ENCODE measurements around the gene CMTM7.
A peak's percentile ranks its signal among the peaks of the same experiment; 100 is the strongest.
"Not testable (repeated sequence)": the region's sequence is repeated elsewhere in the genome, so short reads cannot be mapped to it uniquely, and the experiment has no call there.

Gene CMTM7

GRCh38 chr3:32383136-32383711 is 8.4 kb upstream of the CMTM7 start:
- no peak for DNase-seq

- no peak for DNase-seq
Observed at GRCh38 chr3:32384938-32385337, 6.7 kb upstream of the CMTM7 start.

- DNase-seq: no peak
Observed at GRCh38 chr3:32387512-32387911, 4.1 kb upstream of the CMTM7 start.

- DNase-seq: not testable (repeated sequence)
Observed at GRCh38 chr3:32389577-32389976, 2.1 kb upstream of the CMTM7 start.

GRCh38 chr3:32392536-32393302 is 1.1 kb downstream of the CMTM7 start:
- DNase-seq: peak in 1 of 2 experiments; percentile 30

GRCh38 chr3:32395496-32395895 is 3.8 kb downstream of the CMTM7 start:
- DNase-seq: no peak

GRCh38 chr3:32397941-32398340 is 6.3 kb downstream of the CMTM7 start:
- DNase-seq: no peak

GRCh38 chr3:32398531-32398930 is 6.9 kb downstream of the CMTM7 start:
- no peak for DNase-seq

GRCh38 chr3:32399030-32399620 is 7.5 kb downstream of the CMTM7 start:
- DNase-seq: no peak

GRCh38 chr3:32401126-32401525 is 9.5 kb downstream of the CMTM7 start:
- DNase-seq: no peak

- DNase-seq: peak; percentile 79
Observed at GRCh38 chr3:32401556-32402081, 10.0 kb downstream of the CMTM7 start.

- peak in 1 of 2 experiments; percentile 32 for DNase-seq
Observed at GRCh38 chr3:32403663-32404062, 12.0 kb downstream of the CMTM7 start.

GRCh38 chr3:32404714-32405113 is 13.1 kb downstream of the CMTM7 start:
- DNase-seq: no peak

GRCh38 chr3:32405155-32405554 is 13.5 kb downstream of the CMTM7 start:
- DNase-seq: no peak

GRCh38 chr3:32405711-32406323 is 14.2 kb downstream of the CMTM7 start:
- DNase-seq: no peak

- no peak for DNase-seq
Observed at GRCh38 chr3:32406486-32407408, 15.1 kb downstream of the CMTM7 start.

GRCh38 chr3:32410367-32411246 is 19.0 kb downstream of the CMTM7 start:
- no peak for DNase-seq

GRCh38 chr3:32411442-32411841 is 19.8 kb downstream of the CMTM7 start:
- DNase-seq: no peak

GRCh38 chr3:32412887-32413286 is 21.2 kb downstream of the CMTM7 start:
- no peak for DNase-seq

- DNase-seq: no peak
Observed at GRCh38 chr3:32413845-32414521, 22.3 kb downstream of the CMTM7 start.
